ENCODE results near the gene MARCHF3. TPM values are rescaled to one million over a fixed set of nuclear protein-coding genes. Genes with fewer than 3 reads are reported as not detected.

MARCHF3 gene
- total and polyA plus RNA-seq, 2 donors (not counting 3 experiments of a cell fraction or from before 2014, with no cell fraction given): 31.9 to 35.0 TPM

- ChIA-PET CTCF (no interaction called here), POLR2A (no interaction called here)
- Histone ChIP-seq H3K27me3 (ENCODE audit: control insufficient read depth in 2 of 2, insufficient read depth in 2 of 2, low read length in 2 of 2) (no peaks in the 10 kb centered on the region), H3K4me1 (ENCODE audit: control insufficient read depth, extremely low read depth, insufficient read depth, low read length) (no peaks in the 10 kb centered on the region), H3K9me1 (replicated peaks; ENCODE audit: control insufficient read depth, extremely low read depth, insufficient read depth, low read length) (peaks cover 2% of the 10 kb centered on the region), H3K36me3 (ENCODE audit: control insufficient read depth in 2 of 2, extremely low read depth in 1 of 2, insufficient read depth in 2 of 2, low read length in 2 of 2) (no peaks in the 10 kb centered on the region), H3K9me3 (replicated peaks; ENCODE audit: control insufficient read depth, insufficient read depth, low read length) (no peaks in the 10 kb centered on the region), H3K4me2 (ENCODE audit: insufficient read depth, low read length) (no peak overlapping the region), H3K4me3 (replicated peaks in 1 of 3; ENCODE audit: insufficient read depth in 1 of 3, low read depth in 1 of 3, low read length in 3 of 3) (no peak overlapping the region), H3K9ac (replicated peaks; ENCODE audit: extremely low read depth, insufficient read depth, low read length) (no peak overlapping the region), H3K27ac (ENCODE audit: insufficient read depth, low read depth, low read length) (no peak overlapping the region), H4K20me1 (replicated peaks; ENCODE audit: control insufficient read depth, extremely low read depth, insufficient read depth, low read length) (no peaks in the 10 kb centered on the region), H3K79me2 (ENCODE audit: control insufficient read depth, insufficient read depth, low read length) (peaks cover 51% of the 10 kb centered on the region), H2AFZ (ENCODE audit: low read depth, low read length) (no peak overlapping the region)
- FAIRE-seq (no peak), DNase-seq (ENCODE audit: low read depth, low spot score) (no peak)
- dilution Hi-C loops (cut with MboI; ENCODE audit: extremely low pct_ligation_motif_present, low sequenced_read_pairs): no loop called here
- intact Hi-C loops (cut with micrococcal nuclease): no loop called here
- no TSS peak for BruUV-seq (replicated peaks)
- no peak for TF ChIP-seq FOS (IDR thresholded peaks at IDR 0.05; ENCODE audit: borderline replicate concordance, insufficient read depth, low read length)
- no peak for TF ChIP-seq MAX (IDR thresholded peaks at IDR 0.05; ENCODE audit: insufficient read depth, insufficient read length)
- no peak for TF ChIP-seq MYC (IDR thresholded peaks at IDR 0.05; ENCODE audit: low read depth, low read length)
- TF ChIP-seq CTCF (IDR thresholded peaks at IDR 0.05; ENCODE audit: extremely low read depth in 1 of 2, insufficient read depth in 1 of 2, low read depth in 1 of 2, low read length in 2 of 2): no peak
- TF ChIP-seq GATA2 (IDR thresholded peaks at IDR 0.05; ENCODE audit: insufficient read depth, insufficient read length, low read depth, low read length): no peak
- no peak for TF ChIP-seq JUN (IDR thresholded peaks at IDR 0.05; ENCODE audit: borderline replicate concordance, insufficient read depth, insufficient read length, low read depth)
- TF ChIP-seq POLR2A (IDR thresholded peaks at IDR 0.05; ENCODE audit: low read depth, low read length): no peak
- TF ChIP-seq EZH2 (IDR thresholded peaks at IDR 0.05; ENCODE audit: borderline replicate concordance, low read depth, low read length, severe bottlenecking): no peak
- no peak for TF ChIP-seq POLR2AphosphoS5 (IDR thresholded peaks at IDR 0.05; ENCODE audit: insufficient read depth, low read depth, low read length)
Observed at GRCh38 chr5:126959188-126959587, 71.2 kb downstream of the MARCHF3 start.

Measured in endothelial cell of umbilical vein (primary cell).